ENCODE results near the gene XRCC1. TPM values are rescaled to one million over a fixed set of nuclear protein-coding genes. Genes with fewer than 3 reads are reported as not detected.

Gene XRCC1
- total and polyA plus RNA-seq, 2 of the 4 experiments (the other 2 are of a cell fraction), result 12.5 to 21.3 TPM

DNA sequence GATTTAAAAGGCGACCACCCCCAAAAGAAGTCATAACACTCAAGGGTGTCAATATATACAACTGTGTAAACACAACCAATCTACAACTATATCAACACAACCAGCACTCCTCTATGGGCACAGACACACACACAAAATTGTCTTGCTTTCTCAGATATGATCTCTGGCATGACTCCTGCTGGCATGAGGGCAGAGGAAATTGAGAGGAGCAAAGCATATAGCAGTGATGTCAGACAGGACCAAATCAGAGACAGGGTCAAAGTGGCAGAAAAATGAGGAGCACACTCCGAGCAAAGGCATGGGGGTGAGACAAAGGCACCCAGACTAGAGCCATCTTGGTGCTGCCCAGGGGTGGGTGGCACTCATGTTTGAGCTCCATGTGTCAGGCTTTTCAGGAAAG is 11.0 kb upstream of the XRCC1 start:
- CTCF ChIA-PET, result interaction anchor here (1.0 kb wide), 1 partner anchor 9 kb away, joined by 3 read pairs; no protein-coding TSS in a partner anchor
- WGBS, 2 experiments (ENCODE audit: extremely low coverage in 2 of 2, insufficient read length in 1 of 2), result 100% methylated on average over 1 of the region's 2 CpGs; no CpG with 5 or more reads in 1 of the 2 experiments
- H3K56ac ChIP-seq (ENCODE audit: extremely low read depth, insufficient read depth, low read length), result no peak overlapping the region
- BruUV-seq (replicated peaks), result no TSS peak
- no peaks in the 10 kb centered on the region for H3K27me3 ChIP-seq (ENCODE audit: control insufficient read depth, insufficient read depth, low read length)
- H2AK5ac ChIP-seq (ENCODE audit: low read depth, low read length), result no peak overlapping the region
- peaks cover 11 to 45% of the 10 kb centered on the region in 2 experiments for H3K79me1 ChIP-seq (ENCODE audit: low read depth in 1 of 2, low read length in 2 of 2)
- DNase-seq (no peak), ATAC-seq (ENCODE audit: low read depth) (no peak)
- H4K8ac ChIP-seq (ENCODE audit: low read depth in 2 of 2, low read length in 2 of 2), result no peak overlapping the region
- dilution Hi-C loops (cut with HindIII; ENCODE audit: low sequenced_read_pairs, unreplicated experiment), result no loop called here
- no peak overlapping the region for H2AK9ac ChIP-seq (replicated peaks; ENCODE audit: low read depth, low read length, poor library complexity)
- H3K9ac ChIP-seq (ENCODE audit: low read depth, low read length), result no peak overlapping the region
- peaks cover 11% of the 10 kb centered on the region for H3K9me1 ChIP-seq (ENCODE audit: insufficient read depth, low read length)
- no peak overlapping the region for H2BK5ac ChIP-seq (ENCODE audit: low read depth, low read length, poor library complexity, severe bottlenecking)
- intact Hi-C loops (cut with micrococcal nuclease), result no loop called here
- H3K14ac ChIP-seq (replicated peaks; ENCODE audit: low read depth, low read length), result no peak overlapping the region
- TF ChIP-seq, protein P1, sequence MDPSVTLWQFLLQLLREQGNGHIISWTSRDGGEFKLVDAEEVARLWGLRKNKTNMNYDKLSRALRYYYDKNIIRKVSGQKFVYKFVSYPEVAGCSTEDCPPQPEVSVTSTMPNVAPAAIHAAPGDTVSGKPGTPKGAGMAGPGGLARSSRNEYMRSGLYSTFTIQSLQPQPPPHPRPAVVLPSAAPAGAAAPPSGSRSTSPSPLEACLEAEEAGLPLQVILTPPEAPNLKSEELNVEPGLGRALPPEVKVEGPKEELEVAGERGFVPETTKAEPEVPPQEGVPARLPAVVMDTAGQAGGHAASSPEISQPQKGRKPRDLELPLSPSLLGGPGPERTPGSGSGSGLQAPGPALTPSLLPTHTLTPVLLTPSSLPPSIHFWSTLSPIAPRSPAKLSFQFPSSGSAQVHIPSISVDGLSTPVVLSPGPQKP (IDR thresholded peaks at IDR 0.05; ENCODE audit: borderline replicate concordance, low read depth, low read length), result no peak
- no peak for TF ChIP-seq FOS (IDR thresholded peaks at IDR 0.05; ENCODE audit: low read depth, low read length)
- no peak for TF ChIP-seq CHD1 (IDR thresholded peaks at IDR 0.05; ENCODE audit: low read depth, low read length)
- TF ChIP-seq, protein P2, sequence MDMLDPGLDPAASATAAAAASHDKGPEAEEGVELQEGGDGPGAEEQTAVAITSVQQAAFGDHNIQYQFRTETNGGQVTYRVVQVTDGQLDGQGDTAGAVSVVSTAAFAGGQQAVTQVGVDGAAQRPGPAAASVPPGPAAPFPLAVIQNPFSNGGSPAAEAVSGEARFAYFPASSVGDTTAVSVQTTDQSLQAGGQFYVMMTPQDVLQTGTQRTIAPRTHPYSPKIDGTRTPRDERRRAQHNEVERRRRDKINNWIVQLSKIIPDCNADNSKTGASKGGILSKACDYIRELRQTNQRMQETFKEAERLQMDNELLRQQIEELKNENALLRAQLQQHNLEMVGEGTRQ (IDR thresholded peaks at IDR 0.05; ENCODE audit: low read depth, low read length), result no peak
- no peak for TF ChIP-seq BHLHE40 (IDR thresholded peaks at IDR 0.05; ENCODE audit: low read depth, low read length)
- TF ChIP-seq RFX5 (IDR thresholded peaks at IDR 0.05; ENCODE audit: low read depth, low read length), result no peak
- no peak for TF ChIP-seq RCOR1 (IDR thresholded peaks at IDR 0.05; ENCODE audit: insufficient replicate concordance, low read length)
- TF ChIP-seq MAFK (IDR thresholded peaks at IDR 0.05; ENCODE audit: low read depth, low read length), result no peak
- TF ChIP-seq POLR2A (IDR thresholded peaks at IDR 0.05; ENCODE audit: low read depth, low read length), result no peak
- no peak overlapping the region for H3K4me3 ChIP-seq (ENCODE audit: insufficient read depth, low read depth, low read length)
- H3K27ac ChIP-seq (ENCODE audit: insufficient read depth, low read length), result no peak overlapping the region
- H3K4me1 ChIP-seq (ENCODE audit: control insufficient read depth, insufficient read depth, low read length), result no peaks in the 10 kb centered on the region
- H2BK120ac ChIP-seq (ENCODE audit: low read depth, low read length), result no peak overlapping the region
- POLR2A ChIA-PET (ENCODE audit: unreplicated experiment), result no interaction called here
- H3K18ac ChIP-seq (ENCODE audit: low read depth, low read length), result no peak overlapping the region
- H4K91ac ChIP-seq (ENCODE audit: insufficient read depth, low read depth, low read length), result no peak overlapping the region
- in situ Hi-C loops (cut with MboI; ENCODE audit: low sequenced_read_pairs), result no loop called here
- peaks cover 28% of the 10 kb centered on the region for H3K36me3 ChIP-seq (ENCODE audit: control insufficient read depth, insufficient read depth, low read length)
- H4K5ac ChIP-seq (ENCODE audit: low read depth, low read length), result no peak overlapping the region
- H2BK15ac ChIP-seq (ENCODE audit: low read depth, low read length), result no peak overlapping the region
- no peaks in the 10 kb centered on the region for H3K9me3 ChIP-seq (ENCODE audit: control insufficient read depth, insufficient read depth, low read length)
- H4K20me1 ChIP-seq (ENCODE audit: insufficient read depth, low read length), result peaks cover 10% of the 10 kb centered on the region
- H3K23ac ChIP-seq (ENCODE audit: low read depth, low read length), result no peak overlapping the region
- H3K4me2 ChIP-seq (ENCODE audit: low read depth, low read length), result no peak overlapping the region
- H2AFZ ChIP-seq (replicated peaks; ENCODE audit: low read length, poor library complexity), result no peak overlapping the region
- no peak overlapping the region for H3K4ac ChIP-seq (ENCODE audit: low read depth, low read length)
- H2BK20ac ChIP-seq (ENCODE audit: low read depth, low read length), result no peak overlapping the region
